ENCODE measurements around the gene PKN2.
"Not testable (repeated sequence)": the region's sequence is repeated elsewhere in the genome, so short reads cannot be mapped to it uniquely, and the experiment has no call there.

Gene PKN2

DNA sequence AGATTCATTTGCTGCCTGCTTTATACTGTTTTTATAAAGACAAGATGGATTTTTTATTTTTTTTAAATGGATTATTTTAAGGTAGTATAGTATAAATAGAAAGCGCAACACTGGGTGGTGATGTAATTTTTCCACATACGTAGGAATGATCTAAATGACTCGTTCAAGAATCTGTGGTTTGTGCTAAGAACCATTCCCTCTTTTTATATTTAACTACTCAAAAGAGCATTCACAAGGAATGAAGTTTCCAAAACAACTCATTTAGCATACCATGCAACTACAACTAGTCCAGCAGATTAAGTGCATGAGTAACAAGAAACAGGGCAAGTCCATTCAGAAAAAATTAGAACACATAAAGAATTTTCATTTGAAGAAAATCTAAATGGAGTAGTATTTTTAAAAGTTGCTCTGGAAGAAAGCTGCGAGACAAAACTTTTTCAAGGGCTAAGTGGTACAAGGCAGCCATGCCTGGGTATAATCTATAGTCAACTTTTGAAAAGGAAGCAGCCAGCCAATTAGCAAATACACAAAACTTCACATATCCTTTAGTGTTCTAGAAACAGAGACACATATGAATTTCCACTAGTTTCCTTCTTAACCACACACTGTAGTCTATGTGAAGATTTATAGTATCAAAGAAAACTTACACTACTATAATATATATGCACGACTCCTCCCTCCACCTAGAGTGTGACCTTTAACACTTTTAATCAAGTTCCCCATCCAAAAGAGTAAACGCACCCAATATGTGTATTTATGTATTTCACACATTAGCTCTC, 183.9 kb downstream of the PKN2 start:
- H3K27ac Mint-ChIP-seq = no peak overlapping the region
- H3K4me1 Mint-ChIP-seq (ENCODE audit: low read depth in 2 of 2) = peaks cover 28 to 54% of the 10 kb centered on the region in 2 donors
- peak; percentile 22 for ATAC-seq (replicated peaks)
- peak overlapping the region; percentile 4 to 18 for H3K4me3 Mint-ChIP-seq
- peaks cover 38% of the 10 kb centered on the region for H3K36me3 Mint-ChIP-seq (ENCODE audit: insufficient read depth)
- no peak for DNase-seq
- no peaks in the 10 kb centered on the region for H3K9me3 Mint-ChIP-seq
- no peaks in the 10 kb centered on the region for H3K27me3 Mint-ChIP-seq

DNA sequence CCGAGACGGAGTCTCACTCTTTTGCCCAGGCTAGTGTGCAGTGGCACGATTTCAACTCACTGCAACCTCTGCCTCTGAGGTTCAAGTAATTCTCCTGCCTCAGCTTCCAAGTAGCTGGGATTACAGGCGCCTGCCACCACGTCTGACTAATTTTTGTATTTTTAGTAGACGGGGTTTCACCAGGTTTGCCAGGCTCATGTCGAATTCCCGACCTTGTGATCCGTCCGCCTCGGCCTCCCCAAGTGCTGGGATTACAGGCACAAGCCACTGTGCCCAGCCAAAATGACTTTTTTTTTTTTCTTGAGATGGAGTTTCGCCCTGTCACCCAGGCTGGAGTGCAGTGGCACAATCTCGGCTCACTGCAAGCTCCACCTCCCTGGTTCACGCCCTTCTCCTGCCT, 185.6 kb downstream of the PKN2 start:
- Mint-ChIP-seq H3K36me3 (ENCODE audit: insufficient read depth) (peaks cover 35% of the 10 kb centered on the region), H3K4me1 (ENCODE audit: low read depth in 2 of 2) (peaks cover 30 to 50% of the 10 kb centered on the region in 2 donors), H3K27ac (peak overlapping the region in 1 of 2 donors; percentile 51)
- DNase-seq; H3K27me3 Mint-ChIP-seq; H3K4me3 Mint-ChIP-seq; H3K9me3 Mint-ChIP-seq; ATAC-seq (replicated peaks): not testable (repeated sequence)

DNA sequence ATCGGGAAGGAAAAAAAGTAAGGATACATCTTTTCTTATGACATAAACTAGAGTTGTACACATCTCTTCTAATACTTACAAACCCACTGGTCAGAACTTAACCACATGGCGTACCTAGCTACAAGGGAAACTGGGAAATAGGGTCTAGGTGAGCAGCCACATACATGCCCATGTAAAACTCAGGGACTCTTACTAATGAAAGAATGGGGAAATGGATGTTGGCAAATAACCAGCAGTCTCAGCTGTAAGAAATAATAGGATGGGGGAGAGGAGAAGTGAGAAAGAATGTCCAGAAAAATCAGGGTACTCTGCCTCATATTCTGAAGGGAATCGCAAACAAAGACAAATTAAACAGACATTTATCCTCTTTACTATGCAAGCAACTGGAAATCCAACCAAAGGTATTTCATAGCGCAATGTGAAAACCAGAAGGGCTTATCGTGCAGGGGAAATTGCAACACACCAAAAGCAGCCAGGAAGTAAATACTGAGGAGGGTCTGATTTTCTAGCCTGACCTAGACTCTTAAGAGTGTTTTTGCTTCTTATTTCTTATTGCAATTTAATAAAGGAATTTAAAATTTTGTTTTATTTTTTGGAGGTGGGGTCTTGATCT, 189.8 kb downstream of the PKN2 start:
- H3K4me3 Mint-ChIP-seq = no peak overlapping the region
- H3K27me3 Mint-ChIP-seq = no peaks in the 10 kb centered on the region
- peaks cover 29 to 38% of the 10 kb centered on the region in 2 donors for H3K4me1 Mint-ChIP-seq (ENCODE audit: low read depth in 2 of 2)
- peaks cover 40% of the 10 kb centered on the region for H3K36me3 Mint-ChIP-seq (ENCODE audit: insufficient read depth)
- ATAC-seq (replicated peaks) (no peak), DNase-seq (no peak)
- no peak overlapping the region for H3K27ac Mint-ChIP-seq
- H3K9me3 Mint-ChIP-seq = no peaks in the 10 kb centered on the region

DNA sequence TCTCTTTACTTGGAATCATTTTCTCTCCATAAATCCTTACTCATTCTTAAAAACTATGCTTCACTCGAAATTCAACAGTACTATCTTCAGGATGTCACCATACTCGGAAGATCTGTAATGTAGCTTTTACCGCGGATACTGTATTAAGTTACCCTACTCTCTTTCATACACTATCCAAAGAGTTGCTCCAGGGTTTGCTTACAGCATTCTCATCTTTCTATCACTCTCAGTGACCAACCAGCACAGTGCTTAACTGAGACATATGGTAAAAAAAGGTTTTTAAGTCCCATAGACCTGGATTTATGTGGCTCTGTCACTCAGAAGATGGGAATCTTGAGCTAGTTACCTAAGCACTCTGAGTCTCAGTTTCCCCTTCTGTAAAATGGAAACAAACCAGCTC, 191.5 kb downstream of the PKN2 start:
- DNase-seq (no peak), ATAC-seq (replicated peaks) (no peak)
- Mint-ChIP-seq H3K27ac (no peak overlapping the region), H3K4me1 (ENCODE audit: low read depth in 2 of 2) (peaks cover 26 to 36% of the 10 kb centered on the region in 2 donors), H3K27me3 (no peaks in the 10 kb centered on the region), H3K9me3 (no peaks in the 10 kb centered on the region), H3K4me3 (no peak overlapping the region), H3K36me3 (ENCODE audit: insufficient read depth) (peaks cover 49% of the 10 kb centered on the region)

- no peak for DNase-seq
These were observed 192.7 kb downstream of the PKN2 start for GRCh38 chr1:88876573-88877365.

GRCh38 chr1:88877382-88877825, 193.3 kb downstream of the PKN2 start:
- H3K27ac Mint-ChIP-seq = peak overlapping the region; percentile 74
- H3K27me3 Mint-ChIP-seq = no peaks in the 10 kb centered on the region
- DNase-seq (no peak), ATAC-seq (replicated peaks) (peak; percentile 43)
- H3K36me3 Mint-ChIP-seq (ENCODE audit: insufficient read depth) = peaks cover 64% of the 10 kb centered on the region
- H3K4me3 Mint-ChIP-seq = no peak overlapping the region
- peaks cover 22 to 47% of the 10 kb centered on the region in 2 donors for H3K4me1 Mint-ChIP-seq (ENCODE audit: low read depth in 2 of 2)
- H3K9me3 Mint-ChIP-seq = no peaks in the 10 kb centered on the region

More at GRCh38 chr1:88876573-88877365, 192.7 kb downstream of the PKN2 start:
- Mint-ChIP-seq H3K36me3 (ENCODE audit: insufficient read depth) (peaks cover 58% of the 10 kb centered on the region), H3K4me3 (no peak overlapping the region), H3K4me1 (ENCODE audit: low read depth in 2 of 2) (peaks cover 24 to 41% of the 10 kb centered on the region in 2 donors), H3K27ac (no peak overlapping the region), H3K27me3 (no peaks in the 10 kb centered on the region), H3K9me3 (no peaks in the 10 kb centered on the region)
- ATAC-seq (replicated peaks) = no peak

DNA sequence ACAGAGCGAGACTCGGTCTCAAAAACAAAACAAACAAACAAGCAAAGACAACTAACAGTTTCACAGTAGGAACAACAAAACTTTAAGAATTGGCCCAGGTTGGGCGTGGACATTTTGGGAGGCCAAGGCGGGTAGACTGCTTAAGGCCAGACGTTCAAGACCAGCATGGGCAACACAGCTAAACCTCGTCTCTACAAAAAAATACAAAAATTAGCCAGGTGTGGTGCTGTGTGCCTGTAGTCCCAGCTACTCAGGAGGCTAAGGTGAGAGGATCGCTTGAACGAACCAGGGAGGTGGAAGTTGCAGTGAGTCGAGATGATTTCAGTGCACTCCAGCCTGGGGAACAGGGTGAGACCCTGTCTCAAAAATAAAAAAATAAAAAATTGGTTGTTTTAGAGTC, 193.8 kb downstream of the PKN2 start:
- Mint-ChIP-seq H3K27ac (peak overlapping the region; percentile 74), H3K27me3 (no peaks in the 10 kb centered on the region), H3K4me1 (ENCODE audit: low read depth in 2 of 2) (peaks cover 23 to 47% of the 10 kb centered on the region in 2 donors), H3K9me3 (no peaks in the 10 kb centered on the region), H3K4me3 (no peak overlapping the region), H3K36me3 (ENCODE audit: insufficient read depth) (peaks cover 65% of the 10 kb centered on the region)
- ATAC-seq (replicated peaks) (peak; percentile 29), DNase-seq (no peak)

- no peak overlapping the region for H3K4me3 Mint-ChIP-seq
- H3K9me3 Mint-ChIP-seq = no peaks in the 10 kb centered on the region
- no peaks in the 10 kb centered on the region for H3K27me3 Mint-ChIP-seq
- no peak overlapping the region for H3K27ac Mint-ChIP-seq
- peaks cover 24 to 49% of the 10 kb centered on the region in 2 donors for H3K4me1 Mint-ChIP-seq (ENCODE audit: low read depth in 2 of 2)
- ATAC-seq (replicated peaks) (no peak), DNase-seq (no peak)
- peaks cover 67% of the 10 kb centered on the region for H3K36me3 Mint-ChIP-seq (ENCODE audit: insufficient read depth)
These were observed 194.7 kb downstream of the PKN2 start for GRCh38 chr1:88878731-88879130.

DNA sequence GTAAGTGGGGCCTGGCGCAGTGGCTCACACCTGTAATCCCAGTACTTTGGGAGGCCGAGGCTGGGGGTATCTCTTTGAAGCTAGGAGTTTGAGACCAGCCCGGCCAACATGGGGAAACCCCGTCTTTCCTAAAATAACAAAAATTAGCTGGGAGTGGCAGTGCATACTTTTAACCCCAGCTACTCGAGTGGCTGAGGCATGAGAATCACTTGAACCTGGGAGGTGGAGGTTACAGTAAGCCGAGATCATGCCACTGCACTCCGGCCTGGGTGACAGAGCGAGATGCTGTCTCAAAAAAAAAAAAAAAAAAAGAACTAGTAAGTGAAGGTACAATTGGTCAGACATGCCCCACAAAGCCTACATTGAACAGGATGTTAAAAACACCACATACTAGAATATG, 196.6 kb downstream of the PKN2 start:
- not testable (repeated sequence) for H3K27me3 Mint-ChIP-seq; ATAC-seq (replicated peaks); H3K4me3 Mint-ChIP-seq; H3K27ac Mint-ChIP-seq; DNase-seq; H3K9me3 Mint-ChIP-seq
- peaks cover 83% of the 10 kb centered on the region for H3K36me3 Mint-ChIP-seq (ENCODE audit: insufficient read depth)
- peaks cover 21 to 40% of the 10 kb centered on the region in 2 donors for H3K4me1 Mint-ChIP-seq (ENCODE audit: low read depth in 2 of 2)

- no peaks in the 10 kb centered on the region for H3K27me3 Mint-ChIP-seq
- peaks cover 90% of the 10 kb centered on the region for H3K36me3 Mint-ChIP-seq (ENCODE audit: insufficient read depth)
- DNase-seq (no peak), ATAC-seq (replicated peaks) (no peak)
- no peaks in the 10 kb centered on the region for H3K9me3 Mint-ChIP-seq
- H3K4me3 Mint-ChIP-seq = no peak overlapping the region
- H3K27ac Mint-ChIP-seq = peak overlapping the region; percentile 60 to 71
- H3K4me1 Mint-ChIP-seq (ENCODE audit: low read depth in 2 of 2) = peaks cover 16 to 40% of the 10 kb centered on the region in 2 donors
These were observed 199.1 kb downstream of the PKN2 start for GRCh38 chr1:88883156-88883555.
